ENCODE measurements around the gene LRRN3. TPM values are rescaled to one million over a fixed set of nuclear protein-coding genes. Genes with fewer than 3 reads are reported as not detected.

The LRRN3 gene
- total and polyA plus RNA-seq, 2 of the 4 experiments (the other 2 are of a cell fraction): 6.9 to 15.2 TPM

DNA sequence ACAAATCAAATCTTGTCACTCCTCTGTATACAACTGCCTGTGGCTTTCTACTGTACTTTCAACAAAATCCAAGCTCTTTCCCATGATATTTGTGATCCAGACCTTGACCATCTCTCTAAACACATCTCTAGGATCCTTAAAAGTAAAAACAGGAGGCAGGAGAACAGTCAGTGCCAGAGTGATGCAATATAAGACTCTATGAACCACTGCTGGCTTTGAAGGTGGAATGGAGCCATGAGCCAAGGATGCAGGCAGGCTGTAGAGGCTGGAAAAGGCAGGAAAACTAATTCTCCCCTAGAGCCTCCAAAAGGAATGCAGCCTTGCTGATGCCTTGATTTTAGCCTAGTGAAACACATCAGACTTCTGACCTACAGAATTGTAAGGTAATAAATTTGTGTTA, 45.5 kb upstream of the LRRN3 start:
- Histone ChIP-seq H3K4me2 (ENCODE audit: low read depth, low read length) (no peak overlapping the region), H2AK5ac (ENCODE audit: low read depth, low read length) (no peak overlapping the region), H4K8ac (ENCODE audit: low read depth in 2 of 2, low read length in 2 of 2) (no peak overlapping the region), H3K9me1 (ENCODE audit: insufficient read depth, low read length) (no peaks in the 10 kb centered on the region), H2AFZ (replicated peaks; ENCODE audit: low read length, poor library complexity) (no peak overlapping the region), H3K4me3 (ENCODE audit: insufficient read depth, low read depth, low read length) (no peak overlapping the region), H3K27me3 (ENCODE audit: control insufficient read depth, insufficient read depth, low read length) (no peaks in the 10 kb centered on the region), H4K5ac (ENCODE audit: low read depth, low read length) (no peak overlapping the region), H4K91ac (ENCODE audit: insufficient read depth, low read depth, low read length) (no peak overlapping the region), H3K9ac (ENCODE audit: low read depth, low read length) (no peak overlapping the region), H3K56ac (ENCODE audit: extremely low read depth, insufficient read depth, low read length) (no peak overlapping the region), H3K4me1 (ENCODE audit: control insufficient read depth, insufficient read depth, low read length) (no peaks in the 10 kb centered on the region), H3K4ac (ENCODE audit: low read depth, low read length) (no peak overlapping the region), H3K23ac (ENCODE audit: low read depth, low read length) (no peak overlapping the region), H3K36me3 (ENCODE audit: control insufficient read depth, insufficient read depth, low read length) (no peaks in the 10 kb centered on the region), H2BK15ac (ENCODE audit: low read depth, low read length) (no peak overlapping the region), H4K20me1 (ENCODE audit: insufficient read depth, low read length) (no peaks in the 10 kb centered on the region), H3K18ac (ENCODE audit: low read depth, low read length) (no peak overlapping the region), H3K79me1 (ENCODE audit: low read depth in 1 of 2, low read length in 2 of 2) (no peaks in the 10 kb centered on the region), H3K14ac (replicated peaks; ENCODE audit: low read depth, low read length) (no peak overlapping the region), H2AK9ac (replicated peaks; ENCODE audit: low read depth, low read length, poor library complexity) (no peak overlapping the region), H3K27ac (ENCODE audit: insufficient read depth, low read length) (no peak overlapping the region), H2BK5ac (ENCODE audit: low read depth, low read length, poor library complexity, severe bottlenecking) (no peak overlapping the region), H2BK20ac (ENCODE audit: low read depth, low read length) (no peak overlapping the region), H3K9me3 (ENCODE audit: control insufficient read depth, insufficient read depth, low read length) (no peaks in the 10 kb centered on the region), H2BK120ac (ENCODE audit: low read depth, low read length) (no peak overlapping the region)
- no peak for TF ChIP-seq RAD21 (IDR thresholded peaks at IDR 0.05; ENCODE audit: low read length)
- TF ChIP-seq MAZ (IDR thresholded peaks at IDR 0.05; ENCODE audit: borderline replicate concordance, low read depth, low read length): no peak
- TF ChIP-seq CEBPB (IDR thresholded peaks at IDR 0.05; ENCODE audit: low read depth, low read length): peak; percentile 57
- TF ChIP-seq, protein P1, sequence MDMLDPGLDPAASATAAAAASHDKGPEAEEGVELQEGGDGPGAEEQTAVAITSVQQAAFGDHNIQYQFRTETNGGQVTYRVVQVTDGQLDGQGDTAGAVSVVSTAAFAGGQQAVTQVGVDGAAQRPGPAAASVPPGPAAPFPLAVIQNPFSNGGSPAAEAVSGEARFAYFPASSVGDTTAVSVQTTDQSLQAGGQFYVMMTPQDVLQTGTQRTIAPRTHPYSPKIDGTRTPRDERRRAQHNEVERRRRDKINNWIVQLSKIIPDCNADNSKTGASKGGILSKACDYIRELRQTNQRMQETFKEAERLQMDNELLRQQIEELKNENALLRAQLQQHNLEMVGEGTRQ (IDR thresholded peaks at IDR 0.05; ENCODE audit: low read depth, low read length): no peak
- no peak for TF ChIP-seq RFX5 (IDR thresholded peaks at IDR 0.05; ENCODE audit: low read depth, low read length)
- TF ChIP-seq, protein P2, sequence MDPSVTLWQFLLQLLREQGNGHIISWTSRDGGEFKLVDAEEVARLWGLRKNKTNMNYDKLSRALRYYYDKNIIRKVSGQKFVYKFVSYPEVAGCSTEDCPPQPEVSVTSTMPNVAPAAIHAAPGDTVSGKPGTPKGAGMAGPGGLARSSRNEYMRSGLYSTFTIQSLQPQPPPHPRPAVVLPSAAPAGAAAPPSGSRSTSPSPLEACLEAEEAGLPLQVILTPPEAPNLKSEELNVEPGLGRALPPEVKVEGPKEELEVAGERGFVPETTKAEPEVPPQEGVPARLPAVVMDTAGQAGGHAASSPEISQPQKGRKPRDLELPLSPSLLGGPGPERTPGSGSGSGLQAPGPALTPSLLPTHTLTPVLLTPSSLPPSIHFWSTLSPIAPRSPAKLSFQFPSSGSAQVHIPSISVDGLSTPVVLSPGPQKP (IDR thresholded peaks at IDR 0.05; ENCODE audit: borderline replicate concordance, low read depth, low read length): no peak
- no peak for TF ChIP-seq POLR2A (IDR thresholded peaks at IDR 0.05; ENCODE audit: low read depth, low read length)
- ChIA-PET CTCF (no interaction called here), POLR2A (ENCODE audit: unreplicated experiment) (no interaction called here)
- ATAC-seq (ENCODE audit: low read depth) (no peak), DNase-seq (peak; percentile 30)
- no TSS peak for BruUV-seq (replicated peaks)
- intact Hi-C loops (cut with micrococcal nuclease): no loop called here
- in situ Hi-C loops (cut with MboI; ENCODE audit: low sequenced_read_pairs): no loop called here
- dilution Hi-C loops (cut with HindIII; ENCODE audit: low sequenced_read_pairs, unreplicated experiment): no loop called here
